HG03354 (cell line): ENCODE data around the gene GOLGA6L2.
"Not testable (repeated sequence)": the region's sequence is repeated elsewhere in the genome, so short reads cannot be mapped to it uniquely, and the experiment has no call there.

Experiments
- ATAC-seq: cut with Tn5 transposase; IDR thresholded peaks from one replicate; pipeline ENCODE4 v1.9.1; 2021; ENCODE audit warnings: mild to moderate bottlenecking; ENCODE audit not compliant: unreplicated experiment, poor library complexity, severe bottlenecking

The GOLGA6L2 gene

GRCh38 chr15:23447107-23447500 is at the start of gene GOLGA6L2:
Gene GOLGA6L2, minus strand, starts transcription at chr15:23447243. Its CDS starts 62 bp downstream, at chr15:23447181.
- no peak for ATAC-seq

- ATAC-seq, result no peak
Measured at GRCh38 chr15:23484870-23485269, 37.8 kb upstream of the GOLGA6L2 start.

- no peak for ATAC-seq
Measured at GRCh38 chr15:23483821-23484299, 36.8 kb upstream of the GOLGA6L2 start.

- ATAC-seq, result no peak
Measured at GRCh38 chr15:23482764-23483489, 35.9 kb upstream of the GOLGA6L2 start.

- no peak for ATAC-seq
Measured at GRCh38 chr15:23482228-23482627, 35.2 kb upstream of the GOLGA6L2 start.

GRCh38 chr15:23477920-23478319 is 30.9 kb upstream of the GOLGA6L2 start:
- ATAC-seq, result no peak

GRCh38 chr15:23472678-23473077 is 25.6 kb upstream of the GOLGA6L2 start:
- ATAC-seq, result no peak

- no peak for ATAC-seq
Measured at GRCh38 chr15:23472033-23472432, 25.0 kb upstream of the GOLGA6L2 start.

- ATAC-seq, result no peak
Measured at GRCh38 chr15:23467110-23467600, 20.1 kb upstream of the GOLGA6L2 start.

- no peak for ATAC-seq
Measured at GRCh38 chr15:23457890-23458289, 10.8 kb upstream of the GOLGA6L2 start.

- ATAC-seq, result no peak
Measured at GRCh38 chr15:23446215-23447106, 582 bp downstream of the GOLGA6L2 start.

- no peak for ATAC-seq
Measured at GRCh38 chr15:23444269-23444668, 2.8 kb downstream of the GOLGA6L2 start.

- ATAC-seq, result no peak
Measured at GRCh38 chr15:23441204-23441603, 5.8 kb downstream of the GOLGA6L2 start.

- ATAC-seq, result no peak
Measured at GRCh38 chr15:23440596-23440995, 6.4 kb downstream of the GOLGA6L2 start.

- no peak for ATAC-seq
Measured at GRCh38 chr15:23439513-23439912, 7.5 kb downstream of the GOLGA6L2 start.

GRCh38 chr15:23438816-23439466 is 8.1 kb downstream of the GOLGA6L2 start:
- ATAC-seq, result no peak

- no peak for ATAC-seq
Measured at GRCh38 chr15:23437673-23438072, 9.4 kb downstream of the GOLGA6L2 start.

GRCh38 chr15:23437146-23437545 is 9.9 kb downstream of the GOLGA6L2 start:
- no peak for ATAC-seq

- no peak for ATAC-seq
Measured at GRCh38 chr15:23436421-23436820, 10.6 kb downstream of the GOLGA6L2 start.

- ATAC-seq, result not testable (repeated sequence)
Measured at GRCh38 chr15:23434699-23435098, 12.3 kb downstream of the GOLGA6L2 start.
